WERI-Rb-1 (cell line): ENCODE results near the gene PAQR7.

Experiments
- DNase-seq: peaks from one replicate; pipeline ENCODE4 v3.0.0-alpha.2; 2020
- H3K27ac ChIP-seq: fragments of 250-450 bp; sonication (Bioruptor Pico); 2 replicates; pipeline ENCODE4 v1.5.1; 2020; ENCODE audit warnings: mild to moderate bottlenecking, moderate library complexity
- H3K27me3 ChIP-seq: fragments of 250-450 bp; sonication (Bioruptor Pico); 2 replicates; pipeline ENCODE4 v1.5.1; 2021; ENCODE audit warnings: mild to moderate bottlenecking, low read depth, moderate library complexity; ENCODE audit not compliant: insufficient read depth, severe bottlenecking
- H3K36me3 ChIP-seq: fragments of 250-450 bp; sonication (Bioruptor Pico); 2 replicates; pipeline ENCODE4 v1.5.1; 2020; ENCODE audit warnings: mild to moderate bottlenecking, moderate library complexity
- H3K4me3 ChIP-seq: 2 replicates; pipeline ENCODE4 v1.5.1; 2011; ENCODE audit warnings: low read depth, mild to moderate bottlenecking, control low read depth, low read length
- H3K9me3 ChIP-seq: fragments of 250-450 bp; sonication (Bioruptor Pico); 2 replicates; pipeline ENCODE4 v1.5.1; 2021; ENCODE audit warnings: mild to moderate bottlenecking, moderate library complexity; ENCODE audit not compliant: severe bottlenecking
- CTCF ChIP-seq: IDR thresholded peaks from 2 replicates; pipeline ENCODE4 v1.5.1; 2011; ENCODE audit warnings: low read depth, mild to moderate bottlenecking, control low read depth, inconsistent platforms, low read length

The PAQR7 gene

DNA sequence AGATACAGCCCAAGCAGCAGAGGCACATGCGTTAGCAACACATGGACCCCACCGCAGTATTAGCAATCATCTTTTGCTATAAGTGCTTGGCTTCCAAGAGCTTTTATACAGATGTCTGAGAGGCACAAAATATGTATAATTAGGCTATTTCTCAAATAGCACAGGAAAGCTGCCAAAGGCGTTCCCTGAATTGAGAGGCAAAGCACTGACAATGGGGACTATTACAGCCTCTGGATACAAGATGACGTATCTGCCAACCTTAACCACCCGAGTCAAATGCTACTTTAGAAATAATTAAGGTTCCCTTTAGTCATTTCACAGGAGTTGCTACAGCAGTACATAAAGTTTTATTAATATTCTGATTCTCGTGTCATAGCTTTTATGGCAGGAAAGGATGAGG lies 24.3 kb upstream of the PAQR7 start:
- Histone ChIP-seq H3K9me3 (no peaks in the 10 kb centered on the region), H3K4me3 (no peak overlapping the region), H3K36me3 (peaks cover 98% of the 10 kb centered on the region), H3K27me3 (no peaks in the 10 kb centered on the region), H3K27ac (peak overlapping the region; percentile 40; the same call in 1 of the 2 replicates)
- TF ChIP-seq CTCF, result no peak
- DNase-seq, result no peak

DNA sequence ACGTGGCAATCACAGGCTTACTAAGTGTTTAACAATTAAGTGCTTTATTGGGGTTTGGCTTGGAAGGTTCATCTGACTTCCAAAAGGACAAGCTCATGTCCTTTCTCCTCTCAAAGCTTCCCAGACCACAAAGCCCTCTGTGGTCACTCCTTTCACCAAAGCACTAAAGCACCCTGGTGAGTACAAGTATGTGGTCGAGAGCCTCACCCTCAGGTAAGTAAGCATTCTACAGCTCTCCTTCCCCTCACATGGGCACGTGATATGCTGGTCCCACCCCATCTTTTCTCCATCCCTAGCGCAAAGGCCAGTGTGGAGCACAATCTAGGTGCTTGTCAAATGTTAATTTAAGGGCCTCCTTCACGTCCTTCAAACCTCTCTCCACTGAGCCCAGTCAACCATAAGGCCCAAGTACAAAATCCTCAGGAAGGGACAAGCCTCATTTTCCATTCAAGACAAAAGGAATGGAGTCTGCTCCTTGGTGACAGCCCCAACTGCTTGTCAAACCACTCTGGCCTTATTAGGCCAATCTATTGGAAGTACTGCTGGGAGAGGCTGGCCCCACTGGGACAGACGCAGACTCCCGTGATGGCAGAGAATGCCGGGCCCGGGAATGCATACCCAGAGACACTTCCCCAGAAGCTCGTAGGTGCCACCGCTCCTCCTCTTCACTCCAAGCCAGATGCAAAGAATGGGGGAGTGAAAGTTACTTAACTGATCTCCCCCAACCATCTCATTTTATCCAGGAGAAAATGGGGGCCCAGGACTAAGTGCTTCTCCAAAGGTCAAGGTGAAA lies 22.9 kb upstream of the PAQR7 start:
- H3K9me3 ChIP-seq, result no peaks in the 10 kb centered on the region
- no peak overlapping the region for H3K4me3 ChIP-seq
- H3K27ac ChIP-seq, result peak overlapping the region; percentile 64
- peaks cover 98% of the 10 kb centered on the region for H3K36me3 ChIP-seq
- DNase-seq, result peak; percentile 20
- no peaks in the 10 kb centered on the region for H3K27me3 ChIP-seq
- TF ChIP-seq CTCF, result no peak

- H3K27ac ChIP-seq, result peak overlapping the region; percentile 64
- H3K4me3 ChIP-seq, result no peak overlapping the region
- no peak for TF ChIP-seq CTCF
- no peaks in the 10 kb centered on the region for H3K9me3 ChIP-seq
- H3K27me3 ChIP-seq, result no peaks in the 10 kb centered on the region
- peak; percentile 38 for DNase-seq
- peaks cover 97% of the 10 kb centered on the region for H3K36me3 ChIP-seq
Observed at GRCh38 chr1:25897754-25898153, 22.2 kb upstream of the PAQR7 start.

DNA sequence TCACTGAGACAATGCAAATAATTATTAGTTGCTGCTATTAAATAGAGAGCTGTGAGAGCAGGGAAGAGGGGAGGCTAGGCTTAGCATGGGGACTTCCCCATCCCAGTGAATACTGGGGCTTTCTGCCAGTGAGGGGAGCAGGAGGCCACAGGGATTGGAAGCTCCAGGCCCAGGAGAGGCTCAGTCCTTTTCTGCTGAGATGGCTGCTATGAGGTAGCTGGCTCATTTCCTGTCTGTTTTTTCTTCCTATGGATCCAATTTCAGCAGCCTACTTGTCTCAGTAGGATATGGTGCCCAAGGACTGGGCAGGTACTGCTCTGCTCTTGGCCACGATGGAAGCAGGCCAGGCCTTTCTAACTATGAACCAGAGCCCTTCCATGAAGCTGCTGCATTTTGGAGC lies 20.8 kb upstream of the PAQR7 start:
- Histone ChIP-seq H3K27ac (peak overlapping the region; percentile 64), H3K4me3 (no peak overlapping the region), H3K27me3 (no peaks in the 10 kb centered on the region), H3K9me3 (no peaks in the 10 kb centered on the region), H3K36me3 (peaks cover 94% of the 10 kb centered on the region)
- peak; percentile 46 for DNase-seq
- no peak for TF ChIP-seq CTCF

GRCh38 chr1:25895365-25895990 lies 20.0 kb upstream of the PAQR7 start:
- peak overlapping the region; percentile 64 for H3K27ac ChIP-seq
- no peaks in the 10 kb centered on the region for H3K9me3 ChIP-seq
- no peaks in the 10 kb centered on the region for H3K27me3 ChIP-seq
- no peak overlapping the region for H3K4me3 ChIP-seq
- DNase-seq, result peak; percentile 90
- TF ChIP-seq CTCF, result peak; percentile 96
- peaks cover 94% of the 10 kb centered on the region for H3K36me3 ChIP-seq
